Fibroblast of pulmonary artery (primary cell): ENCODE data around the gene BLVRA.
"Not testable (repeated sequence)": the region's sequence is repeated elsewhere in the genome, so short reads cannot be mapped to it uniquely, and the experiment has no call there.

Experiments
- DNase-seq: peaks from one replicate; pipeline ENCODE4 v3.0.0-alpha.2; 2010; ENCODE audit warnings: low read depth
- H3K4me3 ChIP-seq: replicated peaks from 2 replicates; pipeline ENCODE4 v1.5.1; 2011; ENCODE audit warnings: low read depth, mild to moderate bottlenecking, control low read depth, low read length, moderate library complexity
- CTCF ChIP-seq: IDR thresholded peaks from 2 replicates; pipeline ENCODE4 v1.5.1; 2011; ENCODE audit warnings: mild to moderate bottlenecking, control low read depth, low read length, inconsistent platforms; ENCODE audit errors: missing control alignments

BLVRA gene

GRCh38 chr7:43815373-43815772, 56.9 kb downstream of the BLVRA start:
- no peak overlapping the region for H3K4me3 ChIP-seq
- DNase-seq: no peak
- TF ChIP-seq CTCF: no peak

GRCh38 chr7:43816046-43816797, 57.7 kb downstream of the BLVRA start:
- not testable (repeated sequence) for H3K4me3 ChIP-seq, DNase-seq

GRCh38 chr7:43823425-43823824, 64.9 kb downstream of the BLVRA start:
- H3K4me3 ChIP-seq, DNase-seq: not testable (repeated sequence)

- DNase-seq: no peak
- no peak overlapping the region for H3K4me3 ChIP-seq
- TF ChIP-seq CTCF: no peak
Measured at GRCh38 chr7:43823941-43824340, 65.5 kb downstream of the BLVRA start.

GRCh38 chr7:43824513-43824912, 66.0 kb downstream of the BLVRA start:
- not testable (repeated sequence) for DNase-seq

GRCh38 chr7:43824963-43825362, 66.5 kb downstream of the BLVRA start:
- no peak overlapping the region for H3K4me3 ChIP-seq
- DNase-seq: no peak
- no peak for TF ChIP-seq CTCF

More at GRCh38 chr7:43824513-43824912, 66.0 kb downstream of the BLVRA start:
- H3K4me3 ChIP-seq: not testable (repeated sequence)

GRCh38 chr7:43825391-43825808, 66.9 kb downstream of the BLVRA start:
- no peak for DNase-seq
- no peak overlapping the region for H3K4me3 ChIP-seq
- no peak for TF ChIP-seq CTCF

- not testable (repeated sequence) for DNase-seq, H3K4me3 ChIP-seq
Measured at GRCh38 chr7:43830917-43831316, 72.4 kb downstream of the BLVRA start.

- no peak overlapping the region for H3K4me3 ChIP-seq
- no peak for TF ChIP-seq CTCF
- peak; percentile 8 for DNase-seq
Measured at GRCh38 chr7:43834463-43835251, 76.2 kb downstream of the BLVRA start.
